Activated CD4-positive, alpha-beta T cell treated with anti-CD3 and anti-CD28 coated beads, Interleukin-2, amount 10 ng/mL, durations not matched to agents 7 days and 5 days (primary cell): ENCODE measurements around the gene ERG28. TPM values are rescaled to one million over a fixed set of nuclear protein-coding genes. Genes with fewer than 3 reads are reported as not detected.
"Not testable (repeated sequence)": the region's sequence is repeated elsewhere in the genome, so short reads cannot be mapped to it uniquely, and the experiment has no call there.

Experiments used
- CTCF ChIA-PET: fragments of 350-600 bp; sonication (Branson Sonifier 250); formaldehyde crosslinking; loops from one replicate; lab custom pipeline; 2021; ENCODE audit warnings: antibody characterized with exemption; lab: Charles Lee
- POLR2A ChIA-PET: fragments of 350-600 bp; sonication (Branson Sonifier 250); formaldehyde crosslinking; loops from one replicate; lab custom pipeline; 2021; ENCODE audit warnings: antibody characterized with exemption; lab: Charles Lee
- DNase-seq: peaks from one replicate; pipeline ENCODE4 v3.0.0-alpha.2; 2020
- H3K27ac Mint-ChIP-seq: one replicate; pipeline ENCODE4 v1.8.0; 2021; ENCODE audit warnings: mild to moderate bottlenecking, moderate library complexity, mixed read lengths
- H3K27me3 Mint-ChIP-seq: one replicate; pipeline ENCODE4 v1.8.0; 2021; ENCODE audit warnings: mixed read lengths
- H3K36me3 Mint-ChIP-seq: one replicate; pipeline ENCODE4 v1.8.0; 2021; ENCODE audit warnings: low read depth, mixed read lengths
- H3K4me1 Mint-ChIP-seq: one replicate; pipeline ENCODE4 v1.8.0; 2021; ENCODE audit warnings: mixed read lengths
- H3K4me3 Mint-ChIP-seq: one replicate; pipeline ENCODE4 v1.8.0; 2021; ENCODE audit warnings: mild to moderate bottlenecking, moderate library complexity, mixed read lengths
- H3K9me3 Mint-ChIP-seq: one replicate; pipeline ENCODE4 v1.8.0; 2021; ENCODE audit warnings: mixed read lengths
- total RNA-seq, 2 experiments: library from RNA; stranded (reverse); gene quantifications; one replicate each; pipeline ENCODE4 v1.2.3, GENCODE V29; 2021

Gene ERG28
- total RNA-seq = 10 to 100 TPM; 17.3 to 21.5 TPM

GRCh38 chr14:75660630-75661498 lies at the start of gene ERG28, which contains the start of gene TTLL5:
Gene ERG28 (minus strand): TSS chr14:75660876. CDS start chr14:75657502, 3,374 bp downstream.
Gene TTLL5 (plus strand): TSS chr14:75661246. CDS start chr14:75663150, 1,904 bp downstream.
- Mint-ChIP-seq H3K27ac (peak within 1 kb of the TSS; percentile 93), H3K4me1 (peaks cover 40% of the 10 kb centered on the region), H3K4me3 (peak within 1 kb of the TSS; percentile 100), H3K27me3 (no peaks in the 10 kb centered on the region), H3K36me3 (peaks cover 16% of the 10 kb centered on the region), H3K9me3 (no peaks in the 10 kb centered on the region)
- ChIA-PET CTCF (interaction anchor here (0.6 to 2.1 kb wide), 7 partner anchors 10 to 352 kb away, joined by 3 to 7 read pairs (median 3); partner anchors contain the start of gene TGFB3), POLR2A (interaction anchor here (0.7 kb wide), 1 partner anchor 172 kb away, joined by 3 read pairs; no protein-coding TSS in a partner anchor)
- peak; percentile 98 for DNase-seq

GRCh38 chr14:75709207-75709812 lies 48.6 kb upstream of the ERG28 start:
- H3K4me3 Mint-ChIP-seq = no peak overlapping the region
- ChIA-PET POLR2A (interaction anchor here (0.6 kb wide), 1 partner anchor 272 kb away, joined by 3 read pairs; the partner anchor contains the start of gene TGFB3), CTCF (interaction anchor here (0.6 to 4.2 kb wide), 12 partner anchors 9 to 363 kb away, joined by 3 to 38 read pairs (median 3); partner anchors contain the start of genes IFT43 and TGFB3)
- H3K27ac Mint-ChIP-seq = no peak overlapping the region
- H3K9me3 Mint-ChIP-seq = no peaks in the 10 kb centered on the region
- H3K27me3 Mint-ChIP-seq = no peaks in the 10 kb centered on the region
- peak; percentile 79 for DNase-seq
- H3K36me3 Mint-ChIP-seq = peaks cover 3% of the 10 kb centered on the region
- H3K4me1 Mint-ChIP-seq = no peaks in the 10 kb centered on the region

GRCh38 chr14:75705014-75705413 lies 44.3 kb upstream of the ERG28 start:
- H3K27me3 Mint-ChIP-seq = no peaks in the 10 kb centered on the region
- H3K27ac Mint-ChIP-seq = no peak overlapping the region
- ChIA-PET CTCF (interaction anchor here (1.0 to 1.4 kb wide), 2 partner anchors 15 to 201 kb away, joined by 3 to 4 read pairs; no protein-coding TSS in a partner anchor), POLR2A (interaction anchor here (0.5 to 0.6 kb wide), 2 partner anchors 222 to 302 kb away, joined by 3 to 5 read pairs; no protein-coding TSS in a partner anchor)
- no peak overlapping the region for H3K4me3 Mint-ChIP-seq
- peaks cover 8% of the 10 kb centered on the region for H3K36me3 Mint-ChIP-seq
- no peaks in the 10 kb centered on the region for H3K4me1 Mint-ChIP-seq
- no peak for DNase-seq
- H3K9me3 Mint-ChIP-seq = no peaks in the 10 kb centered on the region

- CTCF ChIA-PET = no interaction called here
- POLR2A ChIA-PET = no interaction called here
- Mint-ChIP-seq H3K4me1 (no peaks in the 10 kb centered on the region), H3K36me3 (peaks cover 8% of the 10 kb centered on the region), H3K27me3 (no peaks in the 10 kb centered on the region), H3K4me3 (no peak overlapping the region), H3K9me3 (no peaks in the 10 kb centered on the region), H3K27ac (no peak overlapping the region)
- DNase-seq = no peak
These were observed 42.8 kb upstream of the ERG28 start for GRCh38 chr14:75703467-75703866.

- H3K27ac Mint-ChIP-seq = no peak overlapping the region
- ChIA-PET CTCF (interaction anchor here (2.0 kb wide), 1 partner anchor 9 kb away, joined by 8 read pairs; no protein-coding TSS in a partner anchor), POLR2A (no interaction called here)
- H3K9me3 Mint-ChIP-seq = no peaks in the 10 kb centered on the region
- no peaks in the 10 kb centered on the region for H3K4me1 Mint-ChIP-seq
- H3K4me3 Mint-ChIP-seq = no peak overlapping the region
- H3K27me3 Mint-ChIP-seq = no peaks in the 10 kb centered on the region
- peaks cover 8% of the 10 kb centered on the region for H3K36me3 Mint-ChIP-seq
- DNase-seq = no peak
These were observed 42.1 kb upstream of the ERG28 start for GRCh38 chr14:75702616-75703261.

- H3K4me3 Mint-ChIP-seq = no peak overlapping the region
- peaks cover 8% of the 10 kb centered on the region for H3K36me3 Mint-ChIP-seq
- DNase-seq = no peak
- POLR2A ChIA-PET = no interaction called here
- H3K9me3 Mint-ChIP-seq = no peaks in the 10 kb centered on the region
- H3K4me1 Mint-ChIP-seq = no peaks in the 10 kb centered on the region
- no peak overlapping the region for H3K27ac Mint-ChIP-seq
- CTCF ChIA-PET = interaction anchor here (0.7 to 2.0 kb wide), 2 partner anchors 9 to 104 kb away, joined by 5 to 8 read pairs; no protein-coding TSS in a partner anchor
- no peaks in the 10 kb centered on the region for H3K27me3 Mint-ChIP-seq
These were observed 41.4 kb upstream of the ERG28 start for GRCh38 chr14:75702122-75702521.

- ChIA-PET CTCF (no interaction called here), POLR2A (no interaction called here)
- H3K27ac Mint-ChIP-seq = no peak overlapping the region
- peaks cover 11% of the 10 kb centered on the region for H3K36me3 Mint-ChIP-seq
- H3K27me3 Mint-ChIP-seq = no peaks in the 10 kb centered on the region
- no peaks in the 10 kb centered on the region for H3K9me3 Mint-ChIP-seq
- no peaks in the 10 kb centered on the region for H3K4me1 Mint-ChIP-seq
- no peak for DNase-seq
- H3K4me3 Mint-ChIP-seq = no peak overlapping the region
These were observed 39.6 kb upstream of the ERG28 start for GRCh38 chr14:75700295-75700694.

- no peak overlapping the region for H3K27ac Mint-ChIP-seq
- peaks cover 6% of the 10 kb centered on the region for H3K9me3 Mint-ChIP-seq
- H3K4me1 Mint-ChIP-seq = no peaks in the 10 kb centered on the region
- H3K27me3 Mint-ChIP-seq = no peaks in the 10 kb centered on the region
- POLR2A ChIA-PET = no interaction called here
- H3K4me3 Mint-ChIP-seq = no peak overlapping the region
- DNase-seq = no peak
- CTCF ChIA-PET = no interaction called here
- peaks cover 18% of the 10 kb centered on the region for H3K36me3 Mint-ChIP-seq
These were observed 38.7 kb upstream of the ERG28 start for GRCh38 chr14:75699331-75699730.

GRCh38 chr14:75697918-75698317 lies 37.2 kb upstream of the ERG28 start:
- Mint-ChIP-seq H3K27me3 (no peaks in the 10 kb centered on the region), H3K27ac (no peak overlapping the region), H3K4me1 (no peaks in the 10 kb centered on the region), H3K4me3 (no peak overlapping the region), H3K9me3 (peaks cover 8% of the 10 kb centered on the region), H3K36me3 (peaks cover 30% of the 10 kb centered on the region)
- POLR2A ChIA-PET = no interaction called here
- CTCF ChIA-PET = interaction anchor here (1.8 kb wide), 1 partner anchor 285 kb away, joined by 4 read pairs; no protein-coding TSS in a partner anchor
- no peak for DNase-seq

GRCh38 chr14:75697386-75697785 lies 36.7 kb upstream of the ERG28 start:
- H3K4me1 Mint-ChIP-seq = no peaks in the 10 kb centered on the region
- peaks cover 8% of the 10 kb centered on the region for H3K9me3 Mint-ChIP-seq
- no peak overlapping the region for H3K4me3 Mint-ChIP-seq
- no peak overlapping the region for H3K27ac Mint-ChIP-seq
- CTCF ChIA-PET = interaction anchor here (1.8 kb wide), 1 partner anchor 285 kb away, joined by 4 read pairs; no protein-coding TSS in a partner anchor
- no peak for DNase-seq
- H3K27me3 Mint-ChIP-seq = no peaks in the 10 kb centered on the region
- H3K36me3 Mint-ChIP-seq = peaks cover 35% of the 10 kb centered on the region
- POLR2A ChIA-PET = no interaction called here

GRCh38 chr14:75695025-75695424 lies 34.3 kb upstream of the ERG28 start:
- H3K27me3 Mint-ChIP-seq, H3K4me3 Mint-ChIP-seq, POLR2A ChIA-PET, H3K9me3 Mint-ChIP-seq, DNase-seq, H3K4me1 Mint-ChIP-seq, CTCF ChIA-PET, H3K27ac Mint-ChIP-seq: not testable (repeated sequence)
- peaks cover 43% of the 10 kb centered on the region for H3K36me3 Mint-ChIP-seq

- H3K27ac Mint-ChIP-seq = no peak overlapping the region
- no peaks in the 10 kb centered on the region for H3K4me1 Mint-ChIP-seq
- H3K4me3 Mint-ChIP-seq = no peak overlapping the region
- H3K36me3 Mint-ChIP-seq = peaks cover 46% of the 10 kb centered on the region
- ChIA-PET CTCF (interaction anchor here (1.3 to 1.5 kb wide), 2 partner anchors 17 to 19 kb away, joined by 3 read pairs; no protein-coding TSS in a partner anchor), POLR2A (no interaction called here)
- peaks cover 6% of the 10 kb centered on the region for H3K9me3 Mint-ChIP-seq
- no peak for DNase-seq
- H3K27me3 Mint-ChIP-seq = no peaks in the 10 kb centered on the region
These were observed 29.3 kb upstream of the ERG28 start for GRCh38 chr14:75690010-75690409.
